ENCODE results near the gene MSANTD1. TPM values are rescaled to one million over a fixed set of nuclear protein-coding genes. Genes with fewer than 3 reads are reported as not detected.

Gene MSANTD1
- polyA plus RNA-seq, 1 donor from 2014 or later = 12.7 TPM

DNA sequence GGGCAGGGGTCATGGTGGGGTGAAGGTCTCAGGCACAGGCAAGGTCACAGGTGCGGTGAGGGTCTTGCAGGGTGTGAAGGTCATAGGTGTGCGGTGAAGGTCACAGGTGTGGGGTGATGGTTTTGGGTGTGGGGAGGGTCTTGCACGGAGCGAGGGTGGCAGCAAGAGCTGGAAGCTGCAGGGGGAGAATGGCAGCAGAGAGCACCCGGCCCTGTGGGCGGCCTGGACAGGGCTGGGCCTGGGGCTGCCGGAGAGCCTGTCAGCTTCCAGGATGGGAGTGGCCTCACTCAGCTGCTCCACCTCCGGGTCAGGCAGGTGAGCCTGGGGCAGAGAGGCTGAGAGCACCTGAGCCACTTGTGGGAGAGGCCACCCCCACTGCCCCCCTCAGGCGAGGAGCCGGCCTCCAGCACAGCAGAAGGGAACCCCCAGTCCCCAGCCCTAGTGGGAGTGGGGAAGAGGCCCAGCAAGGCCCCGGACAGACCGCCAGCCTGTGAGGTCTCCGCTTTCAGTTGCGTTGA, 1.5 kb downstream of the MSANTD1 start:
- Histone ChIP-seq H3K9ac (ENCODE audit: low read length) (peak overlapping the region; percentile 73), H4K20me1 (ENCODE audit: insufficient read depth) (no peaks in the 10 kb centered on the region), H3K36me3 (ENCODE audit: insufficient read depth, low read length) (no peaks in the 10 kb centered on the region), H3K4me2 (ENCODE audit: low read length) (no peak overlapping the region), H3F3A (ENCODE audit: insufficient read depth, low read length, poor library complexity, severe bottlenecking) (peaks cover 5% of the 10 kb centered on the region), H3K79me2 (replicated peaks; ENCODE audit: insufficient read depth, low read length) (no peaks in the 10 kb centered on the region), H3K27ac (ENCODE audit: low read length) (peak overlapping the region; percentile 96), H3K4me3 (ENCODE audit: low read length) (peak overlapping the region; percentile 53), H3K9me3 (ENCODE audit: low read length) (no peaks in the 10 kb centered on the region), H3K27me3 (ENCODE audit: insufficient read depth, low read depth, low read length) (no peaks in the 10 kb centered on the region), H3K9me2 (ENCODE audit: insufficient read depth, low read length) (no peaks in the 10 kb centered on the region), H2AFZ (ENCODE audit: low read depth, low read length) (no peak overlapping the region)
- TF ChIP-seq, protein P1, sequence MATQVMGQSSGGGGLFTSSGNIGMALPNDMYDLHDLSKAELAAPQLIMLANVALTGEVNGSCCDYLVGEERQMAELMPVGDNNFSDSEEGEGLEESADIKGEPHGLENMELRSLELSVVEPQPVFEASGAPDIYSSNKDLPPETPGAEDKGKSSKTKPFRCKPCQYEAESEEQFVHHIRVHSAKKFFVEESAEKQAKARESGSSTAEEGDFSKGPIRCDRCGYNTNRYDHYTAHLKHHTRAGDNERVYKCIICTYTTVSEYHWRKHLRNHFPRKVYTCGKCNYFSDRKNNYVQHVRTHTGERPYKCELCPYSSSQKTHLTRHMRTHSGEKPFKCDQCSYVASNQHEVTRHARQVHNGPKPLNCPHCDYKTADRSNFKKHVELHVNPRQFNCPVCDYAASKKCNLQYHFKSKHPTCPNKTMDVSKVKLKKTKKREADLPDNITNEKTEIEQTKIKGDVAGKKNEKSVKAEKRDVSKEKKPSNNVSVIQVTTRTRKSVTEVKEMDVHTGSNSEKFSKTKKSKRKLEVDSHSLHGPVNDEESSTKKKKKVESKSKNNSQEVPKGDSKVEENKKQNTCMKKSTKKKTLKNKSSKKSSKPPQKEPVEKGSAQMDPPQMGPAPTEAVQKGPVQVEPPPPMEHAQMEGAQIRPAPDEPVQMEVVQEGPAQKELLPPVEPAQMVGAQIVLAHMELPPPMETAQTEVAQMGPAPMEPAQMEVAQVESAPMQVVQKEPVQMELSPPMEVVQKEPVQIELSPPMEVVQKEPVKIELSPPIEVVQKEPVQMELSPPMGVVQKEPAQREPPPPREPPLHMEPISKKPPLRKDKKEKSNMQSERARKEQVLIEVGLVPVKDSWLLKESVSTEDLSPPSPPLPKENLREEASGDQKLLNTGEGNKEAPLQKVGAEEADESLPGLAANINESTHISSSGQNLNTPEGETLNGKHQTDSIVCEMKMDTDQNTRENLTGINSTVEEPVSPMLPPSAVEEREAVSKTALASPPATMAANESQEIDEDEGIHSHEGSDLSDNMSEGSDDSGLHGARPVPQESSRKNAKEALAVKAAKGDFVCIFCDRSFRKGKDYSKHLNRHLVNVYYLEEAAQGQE (IDR thresholded peaks at IDR 0.05; ENCODE audit: borderline replicate concordance) = no peak
- TF ChIP-seq TAF1 (IDR thresholded peaks at IDR 0.05; ENCODE audit: low read depth) = no peak
- TF ChIP-seq, protein P2, sequence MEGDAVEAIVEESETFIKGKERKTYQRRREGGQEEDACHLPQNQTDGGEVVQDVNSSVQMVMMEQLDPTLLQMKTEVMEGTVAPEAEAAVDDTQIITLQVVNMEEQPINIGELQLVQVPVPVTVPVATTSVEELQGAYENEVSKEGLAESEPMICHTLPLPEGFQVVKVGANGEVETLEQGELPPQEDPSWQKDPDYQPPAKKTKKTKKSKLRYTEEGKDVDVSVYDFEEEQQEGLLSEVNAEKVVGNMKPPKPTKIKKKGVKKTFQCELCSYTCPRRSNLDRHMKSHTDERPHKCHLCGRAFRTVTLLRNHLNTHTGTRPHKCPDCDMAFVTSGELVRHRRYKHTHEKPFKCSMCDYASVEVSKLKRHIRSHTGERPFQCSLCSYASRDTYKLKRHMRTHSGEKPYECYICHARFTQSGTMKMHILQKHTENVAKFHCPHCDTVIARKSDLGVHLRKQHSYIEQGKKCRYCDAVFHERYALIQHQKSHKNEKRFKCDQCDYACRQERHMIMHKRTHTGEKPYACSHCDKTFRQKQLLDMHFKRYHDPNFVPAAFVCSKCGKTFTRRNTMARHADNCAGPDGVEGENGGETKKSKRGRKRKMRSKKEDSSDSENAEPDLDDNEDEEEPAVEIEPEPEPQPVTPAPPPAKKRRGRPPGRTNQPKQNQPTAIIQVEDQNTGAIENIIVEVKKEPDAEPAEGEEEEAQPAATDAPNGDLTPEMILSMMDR (IDR thresholded peaks at IDR 0.05; ENCODE audit: poor library complexity, severe bottlenecking) = no peak

DNA sequence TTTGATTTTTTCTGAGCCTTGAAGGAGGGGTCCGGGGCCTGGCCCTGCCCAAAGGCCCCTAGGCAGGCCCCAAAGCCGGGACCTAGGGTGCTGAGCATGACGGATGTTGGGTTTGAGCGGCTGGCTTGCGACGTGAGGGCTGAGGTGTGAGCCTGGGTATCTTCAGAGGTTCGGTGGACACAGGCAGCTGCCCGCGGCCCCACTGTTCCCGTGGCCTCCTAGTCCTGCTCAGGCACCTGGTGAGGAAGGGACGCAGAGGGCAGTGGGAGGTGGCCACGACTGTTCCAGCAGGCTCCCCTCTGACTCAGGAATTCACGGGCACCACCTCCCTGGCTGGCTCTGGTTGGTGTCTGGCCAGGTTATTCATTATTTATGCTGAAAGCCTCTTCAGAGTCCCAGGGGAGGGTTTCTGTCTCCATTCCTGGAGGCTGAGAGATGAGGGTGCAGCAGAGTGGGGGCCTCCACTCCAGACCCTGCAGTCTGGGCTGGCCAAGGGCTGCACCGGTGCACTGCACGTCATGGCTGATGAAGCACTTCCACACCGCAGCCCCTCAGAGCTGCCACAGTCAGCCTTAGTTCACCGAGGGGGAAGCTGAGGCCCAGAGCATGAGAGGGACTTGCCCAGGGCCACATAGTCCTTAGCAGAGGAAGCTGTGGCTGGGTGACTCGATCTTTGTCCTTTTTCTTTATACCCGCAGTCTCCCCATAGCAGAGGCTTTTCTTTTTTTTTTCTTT, 2.2 kb downstream of the MSANTD1 start:
- Histone ChIP-seq H3K36me3 (ENCODE audit: insufficient read depth, low read length) (no peaks in the 10 kb centered on the region), H3K9ac (ENCODE audit: low read length) (peak overlapping the region; percentile 73)
- no peak for TF ChIP-seq POLR2AphosphoS5 (IDR thresholded peaks at IDR 0.05)
- no peak for TF ChIP-seq RAD21 (conservative IDR thresholded peaks at IDR 0.05)
- no peak for TF ChIP-seq MXI1 (conservative IDR thresholded peaks at IDR 0.05; ENCODE audit: poor library complexity, severe bottlenecking)
- TF ChIP-seq SMC3 (conservative IDR thresholded peaks at IDR 0.05; ENCODE audit: poor library complexity) = no peak
- TF ChIP-seq, protein P1 (IDR thresholded peaks at IDR 0.05; ENCODE audit: borderline replicate concordance) = no peak
- TF ChIP-seq, protein P2 (IDR thresholded peaks at IDR 0.05; ENCODE audit: poor library complexity, severe bottlenecking) = no peak
- no peak for TF ChIP-seq EP300 (conservative IDR thresholded peaks at IDR 0.05; ENCODE audit: poor library complexity, severe bottlenecking)
- no peak for TF ChIP-seq TAF1 (IDR thresholded peaks at IDR 0.05; ENCODE audit: low read depth)
- TF ChIP-seq EZH2 (IDR thresholded peaks at IDR 0.05; ENCODE audit: borderline replicate concordance, insufficient read depth, low read length, poor library complexity, severe bottlenecking) = no peak

More for the DNA sequence above, 2.2 kb downstream of the MSANTD1 start:
- Histone ChIP-seq H3K4me3 (ENCODE audit: low read length) (peak overlapping the region; percentile 53), H3F3A (ENCODE audit: insufficient read depth, low read length, poor library complexity, severe bottlenecking) (peaks cover 5% of the 10 kb centered on the region), H4K20me1 (ENCODE audit: insufficient read depth) (no peaks in the 10 kb centered on the region), H3K9me3 (ENCODE audit: low read length) (no peaks in the 10 kb centered on the region), H2AFZ (ENCODE audit: low read depth, low read length) (no peak overlapping the region), H3K4me2 (ENCODE audit: low read length) (no peak overlapping the region), H3K79me2 (replicated peaks; ENCODE audit: insufficient read depth, low read length) (no peaks in the 10 kb centered on the region), H3K27ac (ENCODE audit: low read length) (no peak overlapping the region), H3K9me2 (ENCODE audit: insufficient read depth, low read length) (no peaks in the 10 kb centered on the region), H3K27me3 (ENCODE audit: insufficient read depth, low read depth, low read length) (no peaks in the 10 kb centered on the region)

All from neural cell (in vitro differentiated cells).